ENCODE measurements around the gene ACVRL1. TPM values are rescaled to one million over a fixed set of nuclear protein-coding genes. Genes with fewer than 3 reads are reported as not detected.

The ACVRL1 gene
- total RNA-seq, 1 experiment from 2014 or later, result not detected

DNA sequence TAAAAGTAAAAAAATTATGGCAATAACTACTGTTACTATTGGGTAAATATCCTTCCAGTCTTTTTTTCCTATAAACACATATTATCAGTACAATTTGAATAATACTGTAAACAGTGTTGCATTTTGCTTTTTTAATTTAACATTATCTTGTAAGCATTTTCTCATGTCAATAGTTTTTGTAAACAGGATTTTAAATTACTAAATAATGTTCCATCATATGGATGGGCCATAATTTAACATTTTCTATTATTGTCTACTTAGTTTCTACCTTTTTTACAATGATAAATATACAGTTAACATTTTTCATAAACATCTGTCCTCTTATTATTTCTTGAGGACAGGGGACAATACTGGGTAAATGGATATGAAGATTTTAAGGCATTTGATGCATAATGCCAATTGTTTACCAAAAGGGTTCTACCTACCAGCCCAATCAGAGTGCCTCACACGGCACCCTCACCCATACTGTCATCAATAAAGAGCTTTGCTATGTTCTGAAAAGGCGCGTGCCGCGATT lies 43.4 kb downstream of the ACVRL1 start:
- WGBS (ENCODE audit: extremely low coverage, insufficient read length, low lambda C conversion rate), result no CpG with 5 or more reads among the region's 5 CpGs
- Histone ChIP-seq H3K23ac (ENCODE audit: insufficient read length, low read depth, low read length) (no peak overlapping the region), H2BK20ac (ENCODE audit: low read depth, low read length, poor library complexity, severe bottlenecking) (no peak overlapping the region), H3K4me2 (ENCODE audit: insufficient read depth, insufficient read length, low read length) (peak overlapping the region; percentile 91), H2BK15ac (ENCODE audit: low read depth, low read length) (no peak overlapping the region), H3K4me1 (ENCODE audit: insufficient read depth, low read length) (no peaks in the 10 kb centered on the region), H2AK5ac (ENCODE audit: insufficient read length, low read length) (no peak overlapping the region), H3K23me2 (ENCODE audit: insufficient read length, low read depth, low read length, poor library complexity, severe bottlenecking) (peaks cover 12% of the 10 kb centered on the region), H2AFZ (ENCODE audit: low read length) (peak overlapping the region; percentile 61), H3K56ac (ENCODE audit: insufficient read length, low read depth, low read length) (no peak overlapping the region), H3K18ac (ENCODE audit: insufficient read length, low read depth, low read length) (no peak overlapping the region), H4K8ac (replicated peaks; ENCODE audit: insufficient read length, low read depth, low read length) (no peak overlapping the region), H2BK120ac (ENCODE audit: low read depth, low read length, poor library complexity, severe bottlenecking) (no peak overlapping the region), H3K9ac (ENCODE audit: extremely low read depth, insufficient read length, low read length) (no peak overlapping the region), H3K9me3 (ENCODE audit: control insufficient read depth, low read depth, low read length) (no peaks in the 10 kb centered on the region), H3K79me1 (ENCODE audit: insufficient read depth, low read depth, low read length, poor library complexity, severe bottlenecking) (no peaks in the 10 kb centered on the region), H4K5ac (ENCODE audit: insufficient read length, low read depth, low read length) (no peak overlapping the region), H3K27me3 (ENCODE audit: insufficient read depth, low read length) (peaks cover 24% of the 10 kb centered on the region; the same call in 1 of the 2 replicates), H4K20me1 (ENCODE audit: control insufficient read depth, insufficient read depth, insufficient read length) (no peaks in the 10 kb centered on the region), H3T11ph (ENCODE audit: low read length) (no peak overlapping the region), H2BK12ac (ENCODE audit: insufficient read length, low read depth, low read length) (no peak overlapping the region), H3K14ac (ENCODE audit: insufficient read depth, low read length) (no peak overlapping the region), H4K91ac (ENCODE audit: insufficient read length, low read depth, low read length) (no peak overlapping the region), H3K79me2 (ENCODE audit: insufficient read depth, low read length) (0 out of 2 replicates have a peak, but pooled peaks cover 3% of the 10 kb centered on the region), H3K4ac (ENCODE audit: low read depth, low read length) (no peak overlapping the region), H2BK5ac (ENCODE audit: insufficient read length, low read length) (no peak overlapping the region), H3K27ac (ENCODE audit: insufficient read length, low read depth, low read length) (no peak overlapping the region)
- no peak for TF ChIP-seq CTCF (conservative IDR thresholded peaks at IDR 0.05)
- Mint-ChIP-seq H3K27me3 (ENCODE audit: low read depth) (peaks cover 70% of the 10 kb centered on the region), H3K4me3 (peak overlapping the region; percentile 78 to 92), H3K9me3 (no peaks in the 10 kb centered on the region), H3K4me1 (peaks cover 11 to 20% of the 10 kb centered on the region in 2 experiments), H3K36me3 (ENCODE audit: insufficient read depth in 1 of 3, low read depth in 3 of 3) (no peaks in the 10 kb centered on the region; a peak in 2 of 7 replicates), H3K27ac (0 out of 7 replicates have a peak overlapping the region, but pooled peaks of 1 of the 3 experiments have one; percentile 14)
- DNase-seq, result no peak
